Upper lobe of left lung (tissue), 4 donors: ENCODE results near the gene CCDC13.

Source experiments
- CTCF ChIP-seq, 6 experiments: fragments of 450-650 bp in 4 of 6; fragments of 200-600 bp in 2 of 6; sonication (generic) in 2 of 6; IDR thresholded peaks; one replicate each; pipeline ENCODE4 v1.5.1; 2016 to 2019; ENCODE audit warnings: antibody characterized with exemption in 6 of 6
- POLR2AphosphoS5 ChIP-seq, 2 donors: sonication (generic); formaldehyde crosslinking; IDR thresholded peaks; one replicate each; pipeline ENCODE4 v1.5.1; 2017; ENCODE audit warnings: antibody characterized with exemption in 2 of 2

- TF ChIP-seq CTCF (IDR thresholded peaks at IDR 0.05) (no peak), POLR2AphosphoS5 (IDR thresholded peaks at IDR 0.05) (no peak)
Measured at GRCh38 chr3:42731476-42732195, 41.4 kb downstream of the CCDC13 start.
